Esophagus squamous epithelium (tissue), 5 donors: Measurements from ENCODE around the gene CCR4. TPM values are rescaled to one million over a fixed set of nuclear protein-coding genes. Genes with fewer than 3 reads are reported as not detected.
"Not testable (repeated sequence)": the region's sequence is repeated elsewhere in the genome, so short reads cannot be mapped to it uniquely, and the experiment has no call there.

Source experiments
- DNase-seq: peaks from one replicate; lab custom pipeline; 2025; lab: John Stamatoyannopoulos, UW
- H3K27ac ChIP-seq, 4 donors: fragments of 200-600 bp; sonication (generic); one replicate each; pipeline ENCODE4 v1.5.1; 2016 to 2019; ENCODE audit warnings: mild to moderate bottlenecking in 1 of 4
- H3K27me3 ChIP-seq, 4 donors: fragments of 200-600 bp; sonication (generic); 1 replicate in 3 of 4; 2 replicates in 1 of 4; pipeline versions ENCODE4 v1.5.1 to v1.6.0; 2017 to 2021; ENCODE audit warnings: antibody characterized with exemption in 1 of 4
- H3K36me3 ChIP-seq, 3 donors: fragments of 200-600 bp; sonication (generic); one replicate each; pipeline ENCODE4 v1.5.1; 2016 to 2019
- H3K4me1 ChIP-seq, 3 donors: fragments of 200-600 bp; sonication (generic); one replicate each; pipeline ENCODE4 v1.5.1; 2017 to 2019
- H3K4me3 ChIP-seq, 4 donors: fragments of 200-600 bp; sonication (generic); 1 replicate in 3 of 4; 2 replicates in 1 of 4; pipeline ENCODE4 v1.5.1; 2016 to 2019; ENCODE audit warnings: mild to moderate bottlenecking in 2 of 4, moderate library complexity in 1 of 4
- H3K9me3 ChIP-seq, 3 donors: fragments of 200-600 bp; sonication (generic); one replicate each; pipeline ENCODE4 v1.5.1; 2016 to 2019
- POLR2A ChIP-seq, 4 donors: fragments of 450-650 bp; IDR thresholded peaks; one replicate each; pipeline ENCODE4 v1.6.1; 2017; ENCODE audit warnings: antibody characterized with exemption in 4 of 4, mild to moderate bottlenecking in 4 of 4, moderate library complexity in 3 of 4
- WGBS, 2 donors: methylation state at CpG; one replicate each; pipeline ENCODE4 v1.1.5; 2018; 5-methylcytosine and 5-hydroxymethylcytosine counted together
- intact Hi-C: fragments of 100-400 bp; cut with DNase I; formaldehyde crosslinking; loops from one replicate; pipeline ENCODE4 v1.15.0; 2022
- total RNA-seq, 4 donors: library from RNA; depleted of rRNA; stranded (reverse); fragments of >200 nt; gene quantifications; one replicate each; pipeline ENCODE4 v1.1.0, GENCODE V29; 2016
- TF ChIP-seq, protein P1 (sequence below), 6 experiments: fragments of 450-650 bp in 4 of 6; fragments of 200-600 bp in 2 of 6; sonication (generic) in 2 of 6; IDR thresholded peaks; one replicate each; pipeline ENCODE4 v1.5.1; 2016 to 2019; ENCODE audit warnings: antibody characterized with exemption in 6 of 6, mild to moderate bottlenecking in 4 of 6, moderate library complexity in 4 of 6
- donor health status: DM: yes; HTN: yes; CAD: no.

The CCR4 gene
- under 1 TPM; 0.27 to 0.94 (median 0.62) TPM for total RNA-seq

DNA sequence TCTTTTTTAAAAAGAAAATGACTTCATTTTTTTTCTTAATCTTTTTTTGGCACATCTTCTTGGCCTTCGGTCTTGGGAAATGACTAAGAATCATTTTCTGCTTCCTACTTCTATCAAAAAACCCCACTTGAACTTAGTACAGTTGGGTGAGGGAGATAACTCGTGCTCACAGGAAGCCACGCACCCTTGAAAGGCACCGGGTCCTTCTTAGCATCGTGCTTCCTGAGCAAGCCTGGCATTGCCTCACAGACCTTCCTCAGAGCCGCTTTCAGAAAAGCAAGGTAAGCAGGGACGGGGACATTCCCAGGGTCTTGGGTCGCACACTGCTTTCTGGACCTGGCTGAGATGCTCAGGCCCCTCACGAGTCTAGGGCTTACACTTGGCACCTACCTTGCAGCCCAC, at the start of gene CCR4:
CCR4 (plus strand) TSS at position 235 of the 402 bp plus-strand sequence. CDS start 1,779 bp downstream, outside the sequence.
- no peak for DNase-seq
- H3K27ac ChIP-seq: peak within 1 kb of the TSS in 1 of 4 donors; percentile 35
- H3K36me3 ChIP-seq: no peaks in the 10 kb centered on the region
- WGBS, 2 donors: 39 to 47% methylated on average over 8 to 9 of the region's 9 CpGs
- H3K9me3 ChIP-seq: no peaks in the 10 kb centered on the region
- no peaks in the 10 kb centered on the region for H3K27me3 ChIP-seq
- TF ChIP-seq, protein P1, sequence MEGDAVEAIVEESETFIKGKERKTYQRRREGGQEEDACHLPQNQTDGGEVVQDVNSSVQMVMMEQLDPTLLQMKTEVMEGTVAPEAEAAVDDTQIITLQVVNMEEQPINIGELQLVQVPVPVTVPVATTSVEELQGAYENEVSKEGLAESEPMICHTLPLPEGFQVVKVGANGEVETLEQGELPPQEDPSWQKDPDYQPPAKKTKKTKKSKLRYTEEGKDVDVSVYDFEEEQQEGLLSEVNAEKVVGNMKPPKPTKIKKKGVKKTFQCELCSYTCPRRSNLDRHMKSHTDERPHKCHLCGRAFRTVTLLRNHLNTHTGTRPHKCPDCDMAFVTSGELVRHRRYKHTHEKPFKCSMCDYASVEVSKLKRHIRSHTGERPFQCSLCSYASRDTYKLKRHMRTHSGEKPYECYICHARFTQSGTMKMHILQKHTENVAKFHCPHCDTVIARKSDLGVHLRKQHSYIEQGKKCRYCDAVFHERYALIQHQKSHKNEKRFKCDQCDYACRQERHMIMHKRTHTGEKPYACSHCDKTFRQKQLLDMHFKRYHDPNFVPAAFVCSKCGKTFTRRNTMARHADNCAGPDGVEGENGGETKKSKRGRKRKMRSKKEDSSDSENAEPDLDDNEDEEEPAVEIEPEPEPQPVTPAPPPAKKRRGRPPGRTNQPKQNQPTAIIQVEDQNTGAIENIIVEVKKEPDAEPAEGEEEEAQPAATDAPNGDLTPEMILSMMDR (IDR thresholded peaks at IDR 0.05): no peak
- TF ChIP-seq POLR2A (IDR thresholded peaks at IDR 0.05): peak in 1 of 4 donors; percentile 56
- peak within 1 kb of the TSS in 1 of 4 donors; percentile 40 for H3K4me3 ChIP-seq
- intact Hi-C loops: loop anchor here (5.0 kb wide), 1 partner anchor 121 kb away; no protein-coding TSS in a partner anchor
- H3K4me1 ChIP-seq: no peaks in the 10 kb centered on the region

DNA sequence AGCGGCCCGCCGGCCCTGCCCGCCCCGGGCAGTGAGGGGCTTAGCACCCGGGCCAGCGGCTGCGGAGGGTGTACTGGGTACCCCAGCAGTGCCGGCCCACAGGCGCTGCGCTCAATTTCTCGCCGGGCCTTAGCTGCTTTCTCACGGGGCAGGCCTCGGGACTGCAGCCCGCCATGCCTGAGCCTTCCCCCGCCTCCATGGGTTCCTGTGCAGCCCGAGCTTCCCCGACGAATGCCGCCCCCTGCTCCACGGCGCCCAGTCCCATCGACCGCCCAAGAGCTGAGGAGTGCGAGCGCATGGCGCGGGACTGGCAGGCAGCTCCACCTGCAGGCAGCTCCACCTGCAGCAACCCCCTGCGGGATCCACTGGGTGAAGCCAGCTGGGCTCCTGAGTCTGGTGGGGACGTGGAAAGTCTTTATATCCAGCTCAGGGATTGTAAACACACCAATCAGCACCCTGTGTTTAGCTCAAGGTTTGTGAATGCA, 48.5 kb upstream of the CCR4 start:
- TF ChIP-seq, protein P1 (IDR thresholded peaks at IDR 0.05): peak in 4 of 6 experiments; percentile 6 to 41 (median 27)
- intact Hi-C loops, DNase-seq, H3K27ac ChIP-seq, H3K36me3 ChIP-seq, H3K9me3 ChIP-seq, H3K4me1 ChIP-seq: not testable (repeated sequence)
- 20% methylated on average over 1 of the region's 31 CpGs; no CpG with 5 or more reads in 1 of the 2 donors for WGBS, 2 donors
- Histone ChIP-seq H3K4me3 (peak overlapping the region; percentile 15 to 58 (median 28)), H3K27me3 (peaks cover 0 to 14% (median 0%) of the 10 kb centered on the region in 4 donors)

DNA sequence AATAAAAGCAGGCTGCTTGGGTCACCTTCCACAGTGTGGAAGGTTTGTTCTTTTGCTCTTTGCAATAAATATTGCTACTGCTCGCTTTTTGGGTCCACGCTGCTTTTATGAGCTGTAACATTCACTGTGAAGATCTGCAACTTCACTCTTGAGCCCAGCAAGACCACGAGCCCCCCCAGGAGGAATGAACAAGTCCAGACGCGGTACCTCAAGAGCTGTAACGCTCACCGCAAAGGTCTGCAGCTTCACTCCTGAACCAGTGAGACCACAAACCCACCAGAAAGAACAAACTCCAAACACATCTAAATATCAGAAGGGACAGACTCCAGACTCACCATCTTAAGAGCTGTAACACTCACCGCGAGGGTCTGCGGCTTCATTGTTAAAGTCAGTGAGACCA, 47.5 kb upstream of the CCR4 start:
- no peak overlapping the region for H3K27ac ChIP-seq
- intact Hi-C loops: no loop called here
- H3K4me1 ChIP-seq: peaks cover 0 to 5% (median 0%) of the 10 kb centered on the region in 3 donors
- H3K27me3 ChIP-seq: peaks cover 0 to 9% (median 0%) of the 10 kb centered on the region in 4 donors
- 93 to 94% methylated on average over 9 to 10 of the region's 10 CpGs for WGBS, 2 donors
- no peaks in the 10 kb centered on the region for H3K9me3 ChIP-seq
- no peak overlapping the region for H3K4me3 ChIP-seq
- no peak for DNase-seq
- no peaks in the 10 kb centered on the region for H3K36me3 ChIP-seq
- TF ChIP-seq, protein P1 (IDR thresholded peaks at IDR 0.05): no peak
- TF ChIP-seq POLR2A (IDR thresholded peaks at IDR 0.05): no peak

DNA sequence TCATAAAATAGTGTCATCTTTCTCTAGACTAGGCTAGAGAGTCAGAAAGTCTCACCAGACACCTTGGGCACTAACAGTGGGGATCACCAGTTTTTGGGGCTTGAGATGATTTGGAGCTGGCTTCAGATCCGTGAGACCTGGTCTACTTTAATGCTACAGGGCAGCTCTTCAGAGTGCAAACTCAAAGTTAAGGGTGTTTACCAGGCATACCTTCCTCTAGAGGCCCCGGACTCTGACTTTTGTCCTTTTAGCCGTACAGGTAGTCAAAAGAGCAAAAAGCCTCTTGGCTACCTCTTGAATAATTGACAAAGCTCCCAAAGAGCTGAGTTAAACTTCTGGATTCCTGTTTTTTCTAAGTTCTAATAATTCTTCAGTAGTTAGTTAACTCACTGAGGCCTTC, 41.4 kb upstream of the CCR4 start:
- Histone ChIP-seq H3K27me3 (no peaks in the 10 kb centered on the region), H3K4me3 (no peak overlapping the region), H3K36me3 (no peaks in the 10 kb centered on the region), H3K9me3 (no peaks in the 10 kb centered on the region), H3K27ac (no peak overlapping the region), H3K4me1 (peaks cover 0 to 16% (median 5%) of the 10 kb centered on the region in 3 donors)
- 73 to 96% methylated on average over 3 of the region's 3 CpGs for WGBS, 2 donors
- DNase-seq: no peak
- no peak for TF ChIP-seq POLR2A (IDR thresholded peaks at IDR 0.05)
- TF ChIP-seq, protein P1 (IDR thresholded peaks at IDR 0.05): no peak
- intact Hi-C loops: no loop called here

DNA sequence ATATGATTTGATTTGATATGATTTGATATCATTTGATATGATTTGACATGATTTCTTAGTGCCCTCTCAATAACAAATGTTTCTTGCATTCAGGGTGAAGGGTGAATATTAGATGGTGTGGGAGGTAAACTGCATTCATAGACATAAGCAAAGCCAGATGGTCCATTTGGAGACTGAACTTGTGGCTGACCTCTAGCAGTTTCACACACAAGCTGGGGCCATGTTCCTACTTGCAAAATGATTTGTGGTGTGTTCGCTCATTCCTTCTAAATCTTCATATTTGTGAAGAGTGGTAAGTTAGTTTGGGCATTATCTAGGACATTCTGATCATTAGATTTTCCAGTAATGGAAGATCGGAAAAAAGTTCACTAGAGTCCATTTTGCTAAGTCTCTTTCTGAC, 40.5 kb upstream of the CCR4 start:
- Histone ChIP-seq H3K27ac (no peak overlapping the region), H3K4me3 (no peak overlapping the region), H3K36me3 (no peaks in the 10 kb centered on the region), H3K4me1 (peaks cover 0 to 16% (median 5%) of the 10 kb centered on the region in 3 donors), H3K9me3 (no peaks in the 10 kb centered on the region), H3K27me3 (no peaks in the 10 kb centered on the region)
- no peak for TF ChIP-seq POLR2A (IDR thresholded peaks at IDR 0.05)
- TF ChIP-seq, protein P1 (IDR thresholded peaks at IDR 0.05): no peak
- DNase-seq: no peak
- WGBS, 2 donors: 83 to 84% methylated on average over 2 of the region's 2 CpGs
- intact Hi-C loops: no loop called here
